Astrocyte (in vitro differentiated cells and primary cell): Measurements from ENCODE around the gene CRLF1. TPM values are rescaled to one million over a fixed set of nuclear protein-coding genes. Genes with fewer than 3 reads are reported as not detected.
A peak's percentile ranks its signal among the peaks of the same experiment; 100 is the strongest.

ENCODE experiments used
- DNase-seq: peaks from one replicate; pipeline ENCODE4 v3.0.0-alpha.2; 2010; ENCODE audit warnings: low read depth
- FAIRE-seq: peaks from 2 replicates; lab custom pipeline; 2011; peaks lifted over from hg19 to GRCh38; lab: Jason Lieb, UNC
- H2AFZ ChIP-seq: 2 replicates; pipeline ENCODE4 v1.6.0; 2012; ENCODE audit warnings: low read depth, low read length, inconsistent platforms
- H3K27ac ChIP-seq: 2 replicates; pipeline ENCODE4 v1.5.1; 2011; ENCODE audit warnings: low read depth, low read length, inconsistent platforms
- H3K27me3 ChIP-seq: 2 replicates; pipeline ENCODE4 v1.6.0; 2011; ENCODE audit warnings: low read length, inconsistent platforms; ENCODE audit not compliant: insufficient read depth
- H3K36me3 ChIP-seq: 2 replicates; pipeline ENCODE4 v1.5.1; 2011; ENCODE audit warnings: low read length, inconsistent platforms; ENCODE audit not compliant: insufficient read depth
- H3K4me1 ChIP-seq: 2 replicates; pipeline ENCODE4 v1.5.1; 2011; ENCODE audit warnings: low read length, inconsistent platforms; ENCODE audit not compliant: insufficient read depth
- H3K4me2 ChIP-seq: 2 replicates; pipeline ENCODE4 v1.6.0; 2012; ENCODE audit warnings: low read length, inconsistent platforms
- H3K4me3 ChIP-seq: 2 replicates; pipeline ENCODE4 v1.5.1; 2011; ENCODE audit warnings: low read depth, mild to moderate bottlenecking, low read length, inconsistent platforms; ENCODE audit not compliant: insufficient read depth
- H3K79me2 ChIP-seq: 2 replicates; pipeline ENCODE4 v1.6.0; 2012; ENCODE audit warnings: mild to moderate bottlenecking, low read length, inconsistent platforms; ENCODE audit not compliant: insufficient read depth
- H3K9ac ChIP-seq: 2 replicates; pipeline ENCODE4 v1.6.0; 2012; ENCODE audit warnings: mild to moderate bottlenecking, low read length, inconsistent platforms
- H3K9me3 ChIP-seq: 2 replicates; pipeline ENCODE4 v1.5.1; 2012; ENCODE audit warnings: low read depth, mild to moderate bottlenecking, low read length, inconsistent platforms; ENCODE audit not compliant: insufficient read depth
- H4K20me1 ChIP-seq: 2 replicates; pipeline ENCODE4 v1.6.0; 2012; ENCODE audit warnings: low read length, inconsistent platforms; ENCODE audit not compliant: insufficient read depth
- H3K27ac Mint-ChIP-seq: one replicate; pipeline ENCODE4 v1.8.0; 2021; ENCODE audit warnings: mild to moderate bottlenecking, mixed read lengths; ENCODE audit not compliant: unreplicated experiment
- H3K27me3 Mint-ChIP-seq: one replicate; pipeline ENCODE4 v1.8.0; 2021; ENCODE audit warnings: low read depth, mixed read lengths; ENCODE audit not compliant: unreplicated experiment
- H3K36me3 Mint-ChIP-seq: one replicate; pipeline ENCODE4 v1.8.0; 2021; ENCODE audit warnings: low read depth, mixed read lengths; ENCODE audit not compliant: unreplicated experiment
- H3K4me1 Mint-ChIP-seq: one replicate; pipeline ENCODE4 v1.8.0; 2021; ENCODE audit warnings: low read depth, mixed read lengths; ENCODE audit not compliant: unreplicated experiment
- H3K4me3 Mint-ChIP-seq: one replicate; pipeline ENCODE4 v1.8.0; 2021; ENCODE audit warnings: mild to moderate bottlenecking, moderate library complexity, mixed read lengths; ENCODE audit not compliant: unreplicated experiment
- H3K9me3 Mint-ChIP-seq: one replicate; pipeline ENCODE4 v1.8.0; 2021; ENCODE audit warnings: mild to moderate bottlenecking, mixed read lengths; ENCODE audit not compliant: unreplicated experiment
- CTCF ChIP-seq: IDR thresholded peaks from 2 replicates; pipeline ENCODE4 v1.5.1; 2011; ENCODE audit warnings: low read depth, mild to moderate bottlenecking, inconsistent platforms, low read length, moderate library complexity; ENCODE audit not compliant: insufficient read depth
- EZH2 ChIP-seq: IDR thresholded peaks from 2 replicates; pipeline ENCODE4 v1.6.1; 2012; ENCODE audit warnings: mild to moderate bottlenecking, low read length, inconsistent platforms; ENCODE audit not compliant: insufficient read depth
- total RNA-seq: library from RNA; stranded (reverse); gene quantifications from 2 replicates; pipeline ENCODE4 v1.2.1, GENCODE V29; 2021

Gene CRLF1
- total RNA-seq, 1 donor from 2014 or later = 18.5 TPM

GRCh38 chr19:18594824-18595373 lies 11.7 kb downstream of the CRLF1 start:
- no peaks in the 10 kb centered on the region for H3K79me2 ChIP-seq
- no peak overlapping the region for H3K4me3 ChIP-seq
- no peaks in the 10 kb centered on the region for H3K27me3 ChIP-seq
- DNase-seq = no peak
- H3K36me3 Mint-ChIP-seq = no peaks in the 10 kb centered on the region
- peaks cover 20% of the 10 kb centered on the region for H3K27me3 Mint-ChIP-seq
- no peaks in the 10 kb centered on the region for H3K9me3 Mint-ChIP-seq
- peak overlapping the region; percentile 76 for H3K4me3 Mint-ChIP-seq
- H4K20me1 ChIP-seq = peaks cover 27% of the 10 kb centered on the region
- FAIRE-seq = no peak
- H3K9me3 ChIP-seq = no peaks in the 10 kb centered on the region
- peaks cover 10% of the 10 kb centered on the region for H3K4me1 ChIP-seq
- no peaks in the 10 kb centered on the region for H3K36me3 ChIP-seq
- peak overlapping the region; percentile 49 for H3K9ac ChIP-seq
- TF ChIP-seq EZH2 = no peak
- no peak for TF ChIP-seq CTCF
- H3K27ac ChIP-seq = no peak overlapping the region
- H2AFZ ChIP-seq = no peak overlapping the region
- peaks cover 9% of the 10 kb centered on the region for H3K4me1 Mint-ChIP-seq
- peak overlapping the region; percentile 86 for H3K4me2 ChIP-seq
- peak overlapping the region; percentile 42 for H3K27ac Mint-ChIP-seq

GRCh38 chr19:18594096-18594823 lies 12.3 kb downstream of the CRLF1 start:
- no peaks in the 10 kb centered on the region for H3K9me3 Mint-ChIP-seq
- peak overlapping the region; percentile 10 for H3K4me3 ChIP-seq
- peak overlapping the region; percentile 52 for H2AFZ ChIP-seq
- H3K4me1 Mint-ChIP-seq = peaks cover 9% of the 10 kb centered on the region
- peak overlapping the region; percentile 49 for H3K9ac ChIP-seq
- H3K79me2 ChIP-seq = no peaks in the 10 kb centered on the region
- peak; percentile 31 for TF ChIP-seq CTCF
- TF ChIP-seq EZH2 = no peak
- no peak overlapping the region for H3K27ac ChIP-seq
- H3K27ac Mint-ChIP-seq = no peak overlapping the region
- no peaks in the 10 kb centered on the region for H3K27me3 ChIP-seq
- no peaks in the 10 kb centered on the region for H3K36me3 ChIP-seq
- no peaks in the 10 kb centered on the region for H3K9me3 ChIP-seq
- FAIRE-seq = no peak
- peak overlapping the region; percentile 76 for H3K4me3 Mint-ChIP-seq
- peak; percentile 59 for DNase-seq
- H4K20me1 ChIP-seq = peaks cover 30% of the 10 kb centered on the region
- H3K27me3 Mint-ChIP-seq = peaks cover 17% of the 10 kb centered on the region
- H3K4me1 ChIP-seq = peaks cover 17% of the 10 kb centered on the region
- H3K4me2 ChIP-seq = peak overlapping the region; percentile 86
- no peaks in the 10 kb centered on the region for H3K36me3 Mint-ChIP-seq
